GM23248 (cell line): ENCODE results near the gene PNRC1.

Experiments
- EZH2 ChIP-seq: fragments of 200-600 bp; sonication (generic); IDR thresholded peaks from 2 replicates; pipeline ENCODE4 v1.6.1; 2018; ENCODE audit warnings: antibody characterized with exemption, mild to moderate bottlenecking; ENCODE audit not compliant: insufficient read depth, poor library complexity, severe bottlenecking
- EZH2phosphoT487 ChIP-seq: fragments of 200-600 bp; sonication (generic); IDR thresholded peaks from 2 replicates; pipeline ENCODE4 v1.6.1; 2018; ENCODE audit warnings: antibody characterized with exemption, moderate library complexity, mild to moderate bottlenecking, low read depth; ENCODE audit not compliant: insufficient read depth

DNA sequence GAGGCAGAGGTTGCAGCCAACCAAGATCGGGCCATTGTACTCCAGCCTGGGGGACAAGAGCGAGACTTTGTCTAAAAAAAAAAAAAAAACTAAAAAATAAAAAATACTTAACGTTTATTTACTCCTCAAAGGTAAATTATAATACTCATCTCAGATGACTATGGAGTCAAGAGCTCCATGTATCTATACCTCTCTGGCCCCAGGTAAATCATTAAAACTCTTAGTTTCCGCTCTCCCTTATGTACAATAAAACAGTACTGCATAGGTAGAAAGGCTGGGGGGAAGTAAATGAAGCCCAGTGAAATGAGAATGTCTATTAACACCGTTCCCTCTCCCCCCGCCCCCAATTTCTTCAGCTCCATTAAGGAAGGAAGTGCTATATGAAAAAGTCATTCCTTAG is 36.2 kb downstream of the PNRC1 start:
- TF ChIP-seq EZH2 (no peak), EZH2phosphoT487 (no peak)
